Pancreas (tissue), 10 donors: Measurements from ENCODE around the gene CSNK1G1. TPM values are rescaled to one million over a fixed set of nuclear protein-coding genes. Genes with fewer than 3 reads are reported as not detected.

Source experiments
- ATAC-seq, 4 donors: fragments of 200-7000 bp; cut with Tn5 transposase; one replicate each; pipeline versions ENCODE4 v1.8.0 to v1.9.1; 2020; ENCODE audit warnings: mild to moderate bottlenecking in 4 of 4, moderate library complexity in 4 of 4
- DNase-seq, 6 donors: peaks; one replicate each; pipeline ENCODE4 v3.0.0-alpha.2; 2020
- FAIRE-seq: peaks from 2 replicates; lab custom pipeline; 2012; peaks lifted over from hg19 to GRCh38; lab: Jason Lieb, UNC
- H3K27ac ChIP-seq, 4 donors: fragments of 200-600 bp; sonication (generic); 1 replicate in 3 of 4; 2 replicates in 1 of 4; pipeline versions ENCODE4 v1.5.0 to v1.8.0; 2020
- H3K27me3 ChIP-seq, 4 donors: fragments of 200-600 bp; one replicate each; pipeline ENCODE4 v1.8.0; 2021
- H3K36me3 ChIP-seq, 3 donors: fragments of 200-600 bp; sonication (generic) in 1 of 3; one replicate each; pipeline versions ENCODE4 v1.5.0 to v1.8.0; 2020 to 2021
- H3K4me1 ChIP-seq, 3 donors: fragments of 200-600 bp; one replicate each; pipeline ENCODE4 v1.8.0; 2021
- H3K4me3 ChIP-seq, 4 donors: fragments of 200-600 bp; sonication (generic) in 2 of 4; one replicate each; pipeline versions ENCODE4 v1.5.0 to v1.8.0; 2020 to 2021
- H3K9me3 ChIP-seq, 4 donors: fragments of 200-600 bp; one replicate each; pipeline ENCODE4 v1.8.0; 2021
- WGBS, 2 donors: extraction: QIAGEN DNeasy Blood & Tissue Kit; methylation state at CpG; one replicate each; pipeline ENCODE4 v1.1.7; 2013; 5-methylcytosine and 5-hydroxymethylcytosine counted together
- intact Hi-C, 3 donors: fragments of 100-400 bp; cut with DNase I; formaldehyde crosslinking; loops; one replicate each; pipeline versions ENCODE4 v1.11.1 to v1.14.2; 2022
- polyA plus RNA-seq, 2 donors: library from polyadenylated mRNA; stranded (reverse); fragments of 200-250 nt; gene quantifications; one replicate each; pipeline ENCODE4 v1.2.3, GENCODE V29; 2013
- total RNA-seq, 6 donors: library from RNA; stranded (reverse); fragmentation: NEBNext Ultra II Directional in 4 of 6; extraction: Animal tissue kit (Norgen Biotek cat#: 25700) in 4 of 6; gene quantifications; one replicate each; pipeline versions ENCODE4 v1.2.1 to v1.2.4, GENCODE V29; 2021 to 2023
- TF ChIP-seq, protein P1 (sequence below), 4 donors: fragments of 200-600 bp; sonication (generic) in 3 of 4; IDR thresholded peaks; one replicate each; pipeline versions ENCODE4 v1.5.0 to v1.8.0; 2021; ENCODE audit warnings: antibody characterized with exemption in 4 of 4
- donor health status: healthy with polysubstance abuse.
- donor health status: DM: no; HTN: no; CAD: no; lungs with moderate emphysema.
- donor health status: DM: no; HTN: no; CAD: no.
- donor health status: control.
- donor health status: control.
- donor health status: Bipolar disorder and iron deficiency.
- donor health status: DM: yes; HTN: yes; CAD: no.
- donor health status: DM: no; HTN: no; CAD: no.
- donor health status: DM: no; HTN: no; CAD: no.
- donor health status: DM: yes; HTN: yes; CAD: no.

Gene CSNK1G1
- total and polyA plus RNA-seq, 8 donors = 2.4 to 12.1 (median 7.0) TPM

- peaks cover 19 to 40% (median 31%) of the 10 kb centered on the region in 3 donors for H3K4me1 ChIP-seq
- intact Hi-C loops = no loop called here
These were observed 192.9 kb downstream of the CSNK1G1 start, which contains the start of gene PPIB for GRCh38 chr15:64162869-64163658. Gene PPIB, minus strand, starts transcription at chr15:64163022. Its CDS starts 36 bp downstream, at chr15:64162986.

DNA sequence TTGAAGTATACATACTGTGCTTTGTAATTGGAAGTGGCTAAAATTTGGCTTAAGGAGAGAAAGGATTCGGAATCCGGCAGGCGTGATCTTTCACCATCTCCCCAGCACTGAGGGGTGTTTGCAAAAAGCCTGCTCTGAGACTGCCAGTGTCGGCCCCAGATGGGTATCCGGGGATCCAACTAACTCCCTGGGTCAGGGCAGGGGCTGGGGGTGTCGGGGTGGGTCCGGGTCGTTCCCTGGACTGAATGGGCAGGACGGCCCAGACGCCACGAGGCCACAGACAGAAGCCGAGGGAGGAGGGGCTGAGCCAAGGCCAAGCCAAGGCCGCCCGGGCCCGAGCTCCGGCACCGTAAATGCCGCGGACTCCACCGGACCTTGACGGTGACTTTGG lies 193.5 kb downstream of the CSNK1G1 start:
- intact Hi-C loops = no loop called here
- TF ChIP-seq, protein P1, sequence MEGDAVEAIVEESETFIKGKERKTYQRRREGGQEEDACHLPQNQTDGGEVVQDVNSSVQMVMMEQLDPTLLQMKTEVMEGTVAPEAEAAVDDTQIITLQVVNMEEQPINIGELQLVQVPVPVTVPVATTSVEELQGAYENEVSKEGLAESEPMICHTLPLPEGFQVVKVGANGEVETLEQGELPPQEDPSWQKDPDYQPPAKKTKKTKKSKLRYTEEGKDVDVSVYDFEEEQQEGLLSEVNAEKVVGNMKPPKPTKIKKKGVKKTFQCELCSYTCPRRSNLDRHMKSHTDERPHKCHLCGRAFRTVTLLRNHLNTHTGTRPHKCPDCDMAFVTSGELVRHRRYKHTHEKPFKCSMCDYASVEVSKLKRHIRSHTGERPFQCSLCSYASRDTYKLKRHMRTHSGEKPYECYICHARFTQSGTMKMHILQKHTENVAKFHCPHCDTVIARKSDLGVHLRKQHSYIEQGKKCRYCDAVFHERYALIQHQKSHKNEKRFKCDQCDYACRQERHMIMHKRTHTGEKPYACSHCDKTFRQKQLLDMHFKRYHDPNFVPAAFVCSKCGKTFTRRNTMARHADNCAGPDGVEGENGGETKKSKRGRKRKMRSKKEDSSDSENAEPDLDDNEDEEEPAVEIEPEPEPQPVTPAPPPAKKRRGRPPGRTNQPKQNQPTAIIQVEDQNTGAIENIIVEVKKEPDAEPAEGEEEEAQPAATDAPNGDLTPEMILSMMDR (IDR thresholded peaks at IDR 0.05) = no peak
- peak; percentile 51 to 66 (median 59) for ATAC-seq
- 0 to 1% methylated on average over 19 to 21 of the region's 21 CpGs for WGBS, 2 donors
- H3K36me3 ChIP-seq = peaks cover 3 to 28% (median 26%) of the 10 kb centered on the region in 3 donors
- H3K4me3 ChIP-seq = peak overlapping the region; percentile 72 to 94 (median 82)
- H3K4me1 ChIP-seq = peaks cover 19 to 40% (median 31%) of the 10 kb centered on the region in 3 donors
- no peak for FAIRE-seq
- H3K27ac ChIP-seq = peak overlapping the region; percentile 78 to 89 (median 82)
- no peaks in the 10 kb centered on the region for H3K27me3 ChIP-seq
- DNase-seq = no peak
- no peaks in the 10 kb centered on the region for H3K9me3 ChIP-seq

More at GRCh38 chr15:64162869-64163658, 192.9 kb downstream of the CSNK1G1 start, which contains the start of gene PPIB:
- TF ChIP-seq, protein P1 (IDR thresholded peaks at IDR 0.05) = peak in 1 of 4 donors; percentile 12
- DNase-seq (peak; percentile 98 to 99 (median 98)), FAIRE-seq (no peak), ATAC-seq (peak; percentile 91 to 96 (median 92))
- Histone ChIP-seq H3K4me3 (peak within 1 kb of the TSS; percentile 72 to 94 (median 82)), H3K36me3 (peaks cover 3 to 26% (median 20%) of the 10 kb centered on the region in 3 donors), H3K9me3 (no peaks in the 10 kb centered on the region), H3K27me3 (no peaks in the 10 kb centered on the region), H3K27ac (peak within 1 kb of the TSS; percentile 78 to 89 (median 82))
- WGBS, 2 donors = 0 to 1% methylated on average over 41 to 69 of the region's 69 CpGs

DNA sequence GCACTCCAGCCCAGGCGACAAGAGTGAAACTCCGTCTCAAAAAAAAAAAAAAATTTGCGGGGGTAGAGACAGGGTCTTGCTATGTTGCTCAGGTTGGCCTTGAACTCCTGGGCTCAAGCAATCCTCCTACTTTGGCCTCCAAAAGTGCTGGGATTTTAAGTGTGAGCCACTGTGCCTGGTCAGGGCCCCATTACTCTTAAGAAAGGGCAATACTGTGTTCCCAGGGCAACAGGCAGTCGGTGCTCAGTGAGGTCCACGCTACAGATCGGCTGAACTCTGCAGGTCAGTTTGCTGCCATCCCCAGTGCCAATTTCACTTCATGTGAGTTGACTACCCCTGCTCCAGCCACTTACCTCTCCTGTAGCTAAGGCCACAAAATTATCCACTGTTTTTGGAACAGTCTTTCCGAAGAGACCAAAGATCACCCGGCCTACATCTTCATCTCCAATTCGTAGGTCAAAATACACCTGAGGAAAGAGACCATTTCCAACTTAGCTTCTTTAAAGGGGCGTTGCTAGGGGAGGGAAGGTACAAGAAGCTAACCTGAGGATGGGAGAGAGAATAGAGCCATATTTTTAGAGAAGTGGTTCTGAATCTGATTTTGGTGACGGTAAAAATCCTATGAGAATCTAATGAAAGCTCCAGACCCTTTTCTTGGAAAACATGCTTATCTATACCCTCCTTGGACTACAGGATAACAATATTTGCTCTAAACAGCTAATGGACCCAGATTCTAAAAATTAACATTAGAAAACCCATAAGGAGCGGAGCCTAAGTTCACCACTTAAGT lies 194.1 kb downstream of the CSNK1G1 start:
- FAIRE-seq = no peak

GRCh38 chr15:64158363-64159134 lies 197.4 kb downstream of the CSNK1G1 start:
- no peaks in the 10 kb centered on the region for H3K27me3 ChIP-seq
- peaks cover 3 to 50% (median 41%) of the 10 kb centered on the region in 3 donors for H3K36me3 ChIP-seq
- no peak for DNase-seq
- intact Hi-C loops = no loop called here
- H3K27ac ChIP-seq = peak overlapping the region in 1 of 4 donors; percentile 4
- no peaks in the 10 kb centered on the region for H3K9me3 ChIP-seq
- peaks cover 19 to 33% (median 25%) of the 10 kb centered on the region in 3 donors for H3K4me1 ChIP-seq
- TF ChIP-seq, protein P1 (IDR thresholded peaks at IDR 0.05) = no peak
- ATAC-seq = no peak
- no peak for FAIRE-seq
- 51 to 58% methylated on average over 11 of the region's 11 CpGs for WGBS, 2 donors
- H3K4me3 ChIP-seq = no peak overlapping the region

More for the DNA sequence above, 194.1 kb downstream of the CSNK1G1 start:
- 21 to 27% methylated on average over 12 of the region's 12 CpGs for WGBS, 2 donors
- Histone ChIP-seq H3K4me3 (peak overlapping the region; percentile 72 to 94 (median 82)), H3K27ac (peak overlapping the region; percentile 78 to 89 (median 82)), H3K27me3 (no peaks in the 10 kb centered on the region), H3K9me3 (no peaks in the 10 kb centered on the region), H3K4me1 (peaks cover 19 to 40% (median 31%) of the 10 kb centered on the region in 3 donors), H3K36me3 (peaks cover 3 to 32% (median 32%) of the 10 kb centered on the region in 3 donors)
- DNase-seq = no peak
- intact Hi-C loops = no loop called here
- ATAC-seq = no peak
- TF ChIP-seq, protein P1 (IDR thresholded peaks at IDR 0.05) = no peak
